Mesothelial cell of epicardium (in vitro differentiated cells): ENCODE results near the gene MYEOV. TPM values are rescaled to one million over a fixed set of nuclear protein-coding genes. Genes with fewer than 3 reads are reported as not detected.

Source experiments
- DNase-seq, 2 experiments: peaks; one replicate each; pipeline ENCODE4 v3.0.0; 2021; ENCODE audit warnings: low spot score in 2 of 2; ENCODE audit not compliant: unreplicated experiment in 2 of 2
- H3K27ac Mint-ChIP-seq: 2 replicates; pipeline ENCODE4 v1.8.0; 2021; ENCODE audit warnings: mixed read lengths
- H3K27me3 Mint-ChIP-seq: 2 replicates; pipeline ENCODE4 v1.8.0; 2021; ENCODE audit warnings: low read depth, mixed read lengths
- H3K36me3 Mint-ChIP-seq: 2 replicates; pipeline ENCODE4 v1.8.0; 2021; ENCODE audit warnings: mixed read lengths
- H3K4me1 Mint-ChIP-seq: 2 replicates; pipeline ENCODE4 v1.8.0; 2021; ENCODE audit warnings: mixed read lengths
- H3K4me3 Mint-ChIP-seq: 2 replicates; pipeline ENCODE4 v1.8.0; 2021; ENCODE audit warnings: mild to moderate bottlenecking, moderate library complexity, mixed read lengths
- H3K9me3 Mint-ChIP-seq: 2 replicates; pipeline ENCODE4 v1.8.0; 2021; ENCODE audit warnings: mixed read lengths
- CTCF ChIP-seq: fragments of 200-600 bp; sonication (generic); IDR thresholded peaks from one replicate; pipeline ENCODE4 v1.5.0; 2021; ENCODE audit warnings: antibody characterized with exemption; ENCODE audit not compliant: unreplicated experiment
- total RNA-seq: library from RNA; stranded (reverse); gene quantifications from 3 replicates; pipeline ENCODE4 v1.2.1, GENCODE V29; 2021

The MYEOV gene
- total RNA-seq, 1 donor from 2014 or later, result 2.6 TPM

- no peaks in the 10 kb centered on the region for H3K4me1 Mint-ChIP-seq
- no peak for DNase-seq
- H3K4me3 Mint-ChIP-seq, result no peak overlapping the region
- no peaks in the 10 kb centered on the region for H3K27me3 Mint-ChIP-seq
- no peak for TF ChIP-seq CTCF
- no peak overlapping the region for H3K27ac Mint-ChIP-seq
- H3K36me3 Mint-ChIP-seq, result no peaks in the 10 kb centered on the region
- peaks cover 11% of the 10 kb centered on the region for H3K9me3 Mint-ChIP-seq
Observed at GRCh38 chr11:69321877-69322361, 28.0 kb downstream of the MYEOV start.

- H3K4me1 Mint-ChIP-seq, result no peaks in the 10 kb centered on the region
- peak in 1 of 2 experiments; percentile 5 for DNase-seq
- H3K36me3 Mint-ChIP-seq, result no peaks in the 10 kb centered on the region
- H3K27ac Mint-ChIP-seq, result no peak overlapping the region
- H3K9me3 Mint-ChIP-seq, result peaks cover 4% of the 10 kb centered on the region
- no peaks in the 10 kb centered on the region for H3K27me3 Mint-ChIP-seq
- no peak for TF ChIP-seq CTCF
- H3K4me3 Mint-ChIP-seq, result no peak overlapping the region
Observed at GRCh38 chr11:69325446-69325845, 31.5 kb downstream of the MYEOV start.

- H3K4me3 Mint-ChIP-seq, result no peak overlapping the region
- H3K4me1 Mint-ChIP-seq, result no peaks in the 10 kb centered on the region
- H3K9me3 Mint-ChIP-seq, result peaks cover 14% of the 10 kb centered on the region
- no peaks in the 10 kb centered on the region for H3K27me3 Mint-ChIP-seq
- no peaks in the 10 kb centered on the region for H3K36me3 Mint-ChIP-seq
- no peak overlapping the region for H3K27ac Mint-ChIP-seq
- DNase-seq, result peak in 1 of 2 experiments; percentile 20
- no peak for TF ChIP-seq CTCF
Observed at GRCh38 chr11:69326622-69327219, 32.8 kb downstream of the MYEOV start.

- H3K9me3 Mint-ChIP-seq, result peaks cover 14% of the 10 kb centered on the region
- no peak overlapping the region for H3K4me3 Mint-ChIP-seq
- no peak overlapping the region for H3K27ac Mint-ChIP-seq
- no peaks in the 10 kb centered on the region for H3K4me1 Mint-ChIP-seq
- peak in 1 of 2 experiments; percentile 19 for DNase-seq
- no peak for TF ChIP-seq CTCF
- no peaks in the 10 kb centered on the region for H3K27me3 Mint-ChIP-seq
- H3K36me3 Mint-ChIP-seq, result no peaks in the 10 kb centered on the region
Observed at GRCh38 chr11:69327741-69328191, 33.8 kb downstream of the MYEOV start.

DNA sequence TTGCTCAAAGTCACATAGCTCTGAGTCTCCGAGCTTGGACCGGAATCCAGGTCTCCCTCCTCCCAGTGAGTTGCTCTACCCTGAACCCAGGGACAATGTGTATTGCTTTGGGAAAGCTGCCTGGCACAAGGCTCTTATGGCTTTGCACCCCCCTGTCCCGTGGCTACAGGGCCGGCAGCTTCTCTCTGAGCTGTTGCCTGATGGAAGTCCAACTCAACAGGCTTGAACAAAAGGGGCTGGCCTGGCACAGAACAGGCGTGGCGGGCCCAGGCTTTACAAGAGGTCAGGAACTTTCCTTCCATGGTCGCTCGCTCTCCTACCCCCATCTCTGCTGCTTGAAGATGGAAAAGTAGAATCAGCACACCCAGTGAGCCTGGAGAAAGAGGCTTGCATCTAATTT lies 34.3 kb downstream of the MYEOV start:
- no peaks in the 10 kb centered on the region for H3K4me1 Mint-ChIP-seq
- no peak overlapping the region for H3K27ac Mint-ChIP-seq
- DNase-seq, result peak in 1 of 2 experiments; percentile 24
- no peaks in the 10 kb centered on the region for H3K36me3 Mint-ChIP-seq
- no peaks in the 10 kb centered on the region for H3K27me3 Mint-ChIP-seq
- no peak overlapping the region for H3K4me3 Mint-ChIP-seq
- peaks cover 14% of the 10 kb centered on the region for H3K9me3 Mint-ChIP-seq
- no peak for TF ChIP-seq CTCF
